Activated CD4-positive, alpha-beta T cell treated with anti-CD3 and anti-CD28 coated beads, Interleukin-2, amount 10 ng/mL, durations not matched to agents 24 days and 14 days (primary cell): ENCODE results near the gene MRTFB. TPM values are rescaled to one million over a fixed set of nuclear protein-coding genes. Genes with fewer than 3 reads are reported as not detected.

Experiments used
- DNase-seq: peaks from one replicate; pipeline ENCODE4 v3.0.0; 2022
- H3K27ac Mint-ChIP-seq: one replicate; pipeline ENCODE4 v1.8.0; 2022; ENCODE audit warnings: mild to moderate bottlenecking, mixed read lengths
- H3K27me3 Mint-ChIP-seq: one replicate; pipeline ENCODE4 v1.8.0; 2022; ENCODE audit warnings: mixed read lengths
- H3K36me3 Mint-ChIP-seq: one replicate; pipeline ENCODE4 v1.8.0; 2022; ENCODE audit warnings: low read depth, mild to moderate bottlenecking, mixed read lengths
- H3K4me1 Mint-ChIP-seq: one replicate; pipeline ENCODE4 v1.8.0; 2021; ENCODE audit warnings: mixed read lengths
- H3K4me3 Mint-ChIP-seq: one replicate; pipeline ENCODE4 v1.8.0; 2022; ENCODE audit warnings: mild to moderate bottlenecking, moderate library complexity, mixed read lengths
- H3K9me3 Mint-ChIP-seq: one replicate; pipeline ENCODE4 v1.8.0; 2021; ENCODE audit warnings: mixed read lengths
- intact Hi-C: fragments of 100-400 bp; cut with micrococcal nuclease; formaldehyde crosslinking; loops from one replicate; pipeline ENCODE4 v1.15.1; 2023
- total RNA-seq: library from RNA; stranded (reverse); gene quantifications from 2 replicates; pipeline ENCODE4 v1.2.3, GENCODE V29; 2022

MRTFB gene
- total RNA-seq, 1 donor from 2014 or later: 15.0 TPM

DNA sequence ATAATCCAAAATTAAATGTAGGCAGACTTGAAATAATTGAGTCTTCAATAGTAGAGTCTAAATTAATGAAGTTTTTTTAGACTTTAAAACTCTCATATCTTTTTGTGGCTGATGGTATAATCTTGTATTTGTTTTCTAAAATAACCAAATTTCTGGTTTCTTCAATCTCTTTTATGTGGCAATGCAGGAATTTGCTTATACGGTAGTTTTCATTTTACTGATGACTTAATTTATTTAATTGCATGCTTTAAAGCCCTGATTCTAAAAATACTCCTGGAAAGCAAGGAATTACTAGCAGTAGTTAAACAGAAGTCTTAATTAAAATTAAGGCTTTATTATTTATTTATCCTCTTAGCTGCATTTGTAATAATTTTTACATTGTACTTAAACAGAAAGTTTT lies 15.4 kb downstream of the MRTFB start:
- no peak for DNase-seq
- intact Hi-C loops: no loop called here
- H3K27ac Mint-ChIP-seq: no peak overlapping the region
- H3K4me1 Mint-ChIP-seq: no peaks in the 10 kb centered on the region
- peaks cover 3% of the 10 kb centered on the region for H3K36me3 Mint-ChIP-seq
- no peaks in the 10 kb centered on the region for H3K9me3 Mint-ChIP-seq
- H3K27me3 Mint-ChIP-seq: no peaks in the 10 kb centered on the region
- H3K4me3 Mint-ChIP-seq: no peak overlapping the region

DNA sequence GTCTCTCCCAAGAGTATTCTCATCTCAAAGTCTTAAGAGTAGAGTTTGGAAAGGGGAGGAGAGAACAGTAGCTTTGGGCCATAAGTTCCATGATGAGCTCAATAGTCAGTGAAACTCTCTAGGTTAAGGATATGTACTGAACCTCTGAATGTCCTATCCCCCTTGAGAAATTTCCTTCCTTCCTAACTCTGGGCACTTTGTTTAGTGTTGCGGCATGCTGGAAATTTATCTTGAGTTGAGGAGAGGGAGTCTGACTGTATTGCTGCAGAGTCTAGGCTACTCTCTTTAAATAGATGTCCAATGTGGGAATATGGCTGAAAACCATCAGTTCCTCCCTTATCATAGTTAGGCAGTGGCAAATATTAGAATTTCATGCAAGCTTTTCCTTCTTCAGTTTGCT lies 16.1 kb downstream of the MRTFB start:
- intact Hi-C loops: no loop called here

DNA sequence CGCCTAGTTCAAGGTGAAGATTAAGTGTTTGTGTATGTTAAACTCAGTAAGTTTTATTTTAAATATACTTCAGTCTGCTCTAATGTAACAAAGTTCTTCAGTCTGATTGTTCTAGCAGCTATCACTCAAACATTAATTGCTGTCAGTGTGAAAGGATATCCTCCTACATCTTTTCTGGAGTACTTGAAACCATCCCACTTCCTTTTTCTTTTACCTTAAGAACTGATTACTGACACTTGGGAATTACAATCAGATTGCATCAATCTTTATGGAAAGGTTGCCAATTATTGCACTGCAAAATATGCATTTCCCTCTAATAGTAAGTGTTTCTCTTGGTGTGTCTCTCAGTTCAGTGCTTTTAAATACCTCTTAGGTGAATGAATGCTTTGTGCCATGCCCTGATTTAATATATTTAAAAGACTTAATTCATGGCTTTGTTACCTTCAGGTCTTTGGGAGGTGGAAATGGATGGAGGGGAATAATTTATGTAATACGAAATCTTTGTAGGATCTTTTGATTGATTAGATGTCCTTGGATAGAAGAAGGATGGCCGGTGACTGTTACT lies 16.6 kb downstream of the MRTFB start:
- no peak overlapping the region for H3K4me3 Mint-ChIP-seq
- intact Hi-C loops: no loop called here

More for the DNA sequence above, 16.1 kb downstream of the MRTFB start:
- no peaks in the 10 kb centered on the region for H3K27me3 Mint-ChIP-seq
- no peak overlapping the region for H3K27ac Mint-ChIP-seq
- DNase-seq: no peak
- no peak overlapping the region for H3K4me3 Mint-ChIP-seq
- no peaks in the 10 kb centered on the region for H3K4me1 Mint-ChIP-seq
- H3K36me3 Mint-ChIP-seq: peaks cover 3% of the 10 kb centered on the region
- H3K9me3 Mint-ChIP-seq: no peaks in the 10 kb centered on the region

DNA sequence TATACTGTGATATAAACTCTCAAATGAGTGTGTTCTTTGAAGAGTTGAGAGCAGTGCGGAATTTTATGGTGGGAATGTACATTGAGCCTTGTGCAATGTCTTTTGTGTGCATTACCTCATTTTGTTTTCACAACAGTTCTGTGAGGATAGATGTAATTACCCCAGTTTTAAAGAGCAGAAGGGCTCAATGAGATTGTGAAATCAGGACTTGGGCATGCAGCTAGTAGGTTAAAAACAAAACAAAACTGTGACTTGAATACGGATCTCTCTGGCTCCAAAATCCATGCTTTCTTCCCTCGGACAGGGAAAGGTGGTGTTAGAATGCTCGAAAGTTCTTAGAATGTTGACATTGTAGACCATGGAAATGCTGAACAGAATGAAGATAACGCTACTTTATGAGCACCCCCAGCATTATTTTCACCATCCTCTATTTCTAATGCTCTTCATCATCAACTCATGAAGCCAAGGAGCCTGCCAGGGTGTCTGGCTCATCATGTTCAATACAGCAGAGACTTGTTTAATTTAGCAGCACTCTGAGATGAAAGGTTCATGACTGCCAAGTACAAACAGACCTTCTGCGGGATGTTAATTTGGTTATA lies 17.1 kb downstream of the MRTFB start:
- no peak for DNase-seq
- intact Hi-C loops: no loop called here
- no peaks in the 10 kb centered on the region for H3K9me3 Mint-ChIP-seq
- H3K27ac Mint-ChIP-seq: no peak overlapping the region
- H3K4me1 Mint-ChIP-seq: no peaks in the 10 kb centered on the region
- no peaks in the 10 kb centered on the region for H3K27me3 Mint-ChIP-seq
- peaks cover 3% of the 10 kb centered on the region for H3K36me3 Mint-ChIP-seq
- no peak overlapping the region for H3K4me3 Mint-ChIP-seq

More for the DNA sequence above, 16.6 kb downstream of the MRTFB start:
- no peak for DNase-seq
- Mint-ChIP-seq H3K4me1 (no peaks in the 10 kb centered on the region), H3K27ac (no peak overlapping the region), H3K9me3 (no peaks in the 10 kb centered on the region), H3K36me3 (peaks cover 3% of the 10 kb centered on the region), H3K27me3 (no peaks in the 10 kb centered on the region)

DNA sequence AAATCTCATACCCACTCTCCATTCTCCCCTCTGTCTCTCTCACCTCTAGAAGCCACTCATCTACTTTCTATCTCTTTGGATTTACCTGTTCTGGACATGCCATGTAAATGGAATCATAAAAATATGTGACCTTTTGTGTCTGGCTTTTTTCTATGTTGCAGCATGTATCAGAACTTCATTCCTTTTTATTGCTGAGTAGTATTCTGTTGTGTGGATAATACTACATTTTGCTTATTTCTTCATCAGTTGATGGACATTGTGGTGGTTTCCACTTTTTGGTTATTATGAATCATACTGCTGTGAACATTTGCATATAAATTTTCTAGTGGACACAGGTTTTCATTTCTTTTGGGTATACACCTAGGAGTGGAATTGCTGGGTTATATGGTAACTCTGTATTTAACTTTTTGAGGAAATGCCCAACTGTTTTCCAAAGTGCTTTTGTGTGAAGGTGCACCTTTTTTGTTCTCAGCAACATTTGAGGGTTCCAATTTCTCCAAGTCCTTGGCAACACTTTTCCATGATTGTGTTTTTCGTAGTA lies 18.2 kb downstream of the MRTFB start:
- H3K36me3 Mint-ChIP-seq: no peaks in the 10 kb centered on the region
- intact Hi-C loops: no loop called here
- no peaks in the 10 kb centered on the region for H3K9me3 Mint-ChIP-seq
- no peak overlapping the region for H3K27ac Mint-ChIP-seq
- H3K4me3 Mint-ChIP-seq: no peak overlapping the region
- DNase-seq: no peak
- no peaks in the 10 kb centered on the region for H3K4me1 Mint-ChIP-seq
- H3K27me3 Mint-ChIP-seq: no peaks in the 10 kb centered on the region

DNA sequence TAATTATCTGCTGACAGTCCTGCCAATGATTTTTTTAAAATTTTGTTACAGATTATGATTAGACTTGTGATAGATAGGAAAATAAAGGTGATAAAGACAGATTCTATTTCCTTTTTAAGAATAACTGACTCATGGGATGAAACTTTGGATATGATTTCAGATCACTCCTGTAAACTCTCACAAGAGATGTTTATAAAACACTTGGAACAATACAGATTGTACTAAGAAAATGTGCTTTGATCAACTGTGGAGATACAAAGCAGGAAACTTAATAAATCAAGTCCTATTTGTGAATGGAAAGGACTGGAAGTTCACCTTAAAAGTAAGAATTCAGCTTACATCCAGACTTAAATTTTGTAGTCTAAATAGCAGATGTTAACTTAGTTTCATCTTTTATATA lies 21.4 kb downstream of the MRTFB start:
- DNase-seq: no peak
- H3K36me3 Mint-ChIP-seq: no peaks in the 10 kb centered on the region
- H3K4me3 Mint-ChIP-seq: no peak overlapping the region
- H3K27ac Mint-ChIP-seq: no peak overlapping the region
- H3K4me1 Mint-ChIP-seq: no peaks in the 10 kb centered on the region
- H3K27me3 Mint-ChIP-seq: no peaks in the 10 kb centered on the region
- no peaks in the 10 kb centered on the region for H3K9me3 Mint-ChIP-seq
- intact Hi-C loops: no loop called here

DNA sequence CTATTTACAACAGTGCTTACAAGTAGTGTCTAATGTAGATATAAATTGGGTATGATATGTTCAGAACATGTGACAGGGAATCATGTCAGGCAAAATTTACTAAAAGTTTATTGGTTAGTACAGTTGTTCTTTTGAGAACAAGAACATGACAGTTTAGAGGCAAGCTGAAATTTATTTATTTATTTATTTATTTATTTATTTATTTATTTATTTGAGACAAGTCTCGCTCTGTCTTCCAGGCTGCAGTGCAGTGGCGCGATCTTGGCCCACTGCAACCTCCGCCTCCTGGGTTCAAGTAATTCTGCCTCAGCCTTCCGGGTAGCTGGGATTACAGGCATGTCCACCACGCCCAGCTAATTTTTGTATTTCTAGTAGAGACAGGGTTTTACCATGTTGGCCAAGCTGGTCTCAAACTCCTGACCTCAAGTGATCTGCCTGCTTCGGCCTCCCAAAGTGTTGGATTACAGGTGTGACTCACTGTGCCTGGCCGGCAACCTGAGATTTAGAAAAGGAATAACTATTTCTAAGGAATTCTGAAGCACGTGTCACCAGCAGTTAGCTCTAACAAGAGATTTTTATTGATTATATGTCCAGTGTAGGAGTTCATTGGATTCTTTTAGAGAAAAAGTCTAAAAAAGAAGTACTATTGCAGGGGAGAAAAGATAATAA lies 24.9 kb downstream of the MRTFB start:
- intact Hi-C loops: no loop called here

DNA sequence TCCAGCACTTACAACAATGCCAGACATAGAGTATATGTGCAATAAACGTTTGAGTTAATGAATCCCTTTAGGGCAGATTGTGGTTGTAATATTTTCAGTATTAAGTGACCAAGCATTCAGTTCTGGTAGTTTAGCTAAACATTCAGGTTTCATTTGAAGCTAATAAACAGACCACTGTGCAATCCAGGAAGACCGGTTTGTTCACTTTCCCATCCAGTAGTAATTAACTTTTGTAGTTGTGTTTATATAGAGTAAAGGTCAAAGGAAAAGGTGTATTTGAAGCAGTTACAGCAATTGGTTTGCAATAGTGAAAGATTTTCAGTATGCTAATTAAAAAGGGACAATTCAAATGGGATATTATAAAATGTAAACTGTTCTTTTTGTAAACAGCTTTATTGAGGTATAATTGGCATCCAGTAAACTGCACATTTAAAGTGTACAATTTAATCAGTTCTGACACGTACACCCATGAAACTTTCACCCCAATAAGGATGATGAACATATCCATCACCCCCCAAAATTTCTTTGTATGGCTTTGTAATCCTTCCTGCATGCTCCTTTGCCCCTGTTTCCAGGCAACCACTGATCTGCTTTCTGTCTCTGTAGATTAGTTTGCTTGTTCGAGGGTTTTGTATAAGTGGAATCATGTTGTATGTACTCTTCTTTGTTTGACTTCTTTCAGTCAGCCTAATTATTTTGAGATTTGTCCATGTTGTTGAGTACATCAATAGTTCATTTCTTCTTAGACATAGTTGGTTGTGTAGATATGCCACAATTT lies 26.3 kb downstream of the MRTFB start:
- peaks cover 2% of the 10 kb centered on the region for H3K4me1 Mint-ChIP-seq
- no peak for DNase-seq
- intact Hi-C loops: no loop called here
- no peaks in the 10 kb centered on the region for H3K27me3 Mint-ChIP-seq
- no peaks in the 10 kb centered on the region for H3K9me3 Mint-ChIP-seq
- no peaks in the 10 kb centered on the region for H3K36me3 Mint-ChIP-seq
- no peak overlapping the region for H3K27ac Mint-ChIP-seq
- H3K4me3 Mint-ChIP-seq: no peak overlapping the region

More for the DNA sequence above, 24.9 kb downstream of the MRTFB start:
- Mint-ChIP-seq H3K36me3 (no peaks in the 10 kb centered on the region), H3K27me3 (no peaks in the 10 kb centered on the region), H3K9me3 (no peaks in the 10 kb centered on the region), H3K4me1 (no peaks in the 10 kb centered on the region), H3K27ac (no peak overlapping the region), H3K4me3 (no peak overlapping the region)
- no peak for DNase-seq

DNA sequence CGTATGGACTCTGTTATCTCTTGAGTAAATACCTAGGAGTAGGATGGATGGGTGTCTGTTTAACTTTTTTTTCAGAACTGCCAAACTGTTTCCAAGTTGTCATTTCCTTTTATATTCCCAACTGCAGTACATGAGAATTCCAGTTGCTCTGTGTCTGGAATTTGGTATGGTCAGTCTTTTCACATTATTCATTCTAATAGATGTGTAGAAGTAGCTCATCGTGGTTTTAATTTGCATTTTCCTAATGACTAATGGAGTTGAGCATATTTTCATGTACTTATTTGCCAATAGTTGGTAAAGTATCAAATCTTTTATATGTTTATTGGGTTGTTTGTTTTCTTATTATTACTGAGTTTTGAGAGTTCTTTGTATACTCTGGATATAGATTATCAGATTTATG lies 27.0 kb downstream of the MRTFB start:
- intact Hi-C loops: no loop called here
- no peaks in the 10 kb centered on the region for H3K27me3 Mint-ChIP-seq
- no peak for DNase-seq

DNA sequence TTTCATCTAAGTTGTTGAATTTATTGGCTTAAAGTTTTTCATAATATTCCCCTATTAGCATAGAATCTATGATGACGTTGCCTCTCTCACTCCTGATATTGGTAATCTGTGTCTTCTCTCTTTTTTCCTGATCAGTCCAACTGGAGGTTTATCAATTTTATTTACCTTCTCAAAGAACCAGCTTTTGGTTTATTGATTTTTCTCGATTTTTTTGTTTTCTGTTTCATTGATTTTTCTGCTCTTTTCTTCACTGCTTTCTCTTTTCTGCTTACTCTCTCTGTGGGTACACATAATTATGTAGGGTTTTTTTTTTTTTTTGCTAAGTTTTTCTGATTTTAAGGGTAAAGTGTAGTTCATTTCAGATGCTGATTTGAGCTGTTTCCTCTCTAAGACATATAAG lies 29.7 kb downstream of the MRTFB start:
- DNase-seq: no peak
- H3K27me3 Mint-ChIP-seq: no peaks in the 10 kb centered on the region
- H3K36me3 Mint-ChIP-seq: no peaks in the 10 kb centered on the region
- no peaks in the 10 kb centered on the region for H3K9me3 Mint-ChIP-seq
- H3K27ac Mint-ChIP-seq: no peak overlapping the region
- intact Hi-C loops: no loop called here
- H3K4me3 Mint-ChIP-seq: no peak overlapping the region
- H3K4me1 Mint-ChIP-seq: peaks cover 5% of the 10 kb centered on the region

More for the DNA sequence above, 27.0 kb downstream of the MRTFB start:
- peaks cover 5% of the 10 kb centered on the region for H3K4me1 Mint-ChIP-seq
- H3K36me3 Mint-ChIP-seq: no peaks in the 10 kb centered on the region
- H3K4me3 Mint-ChIP-seq: no peak overlapping the region
- no peaks in the 10 kb centered on the region for H3K9me3 Mint-ChIP-seq
- no peak overlapping the region for H3K27ac Mint-ChIP-seq

DNA sequence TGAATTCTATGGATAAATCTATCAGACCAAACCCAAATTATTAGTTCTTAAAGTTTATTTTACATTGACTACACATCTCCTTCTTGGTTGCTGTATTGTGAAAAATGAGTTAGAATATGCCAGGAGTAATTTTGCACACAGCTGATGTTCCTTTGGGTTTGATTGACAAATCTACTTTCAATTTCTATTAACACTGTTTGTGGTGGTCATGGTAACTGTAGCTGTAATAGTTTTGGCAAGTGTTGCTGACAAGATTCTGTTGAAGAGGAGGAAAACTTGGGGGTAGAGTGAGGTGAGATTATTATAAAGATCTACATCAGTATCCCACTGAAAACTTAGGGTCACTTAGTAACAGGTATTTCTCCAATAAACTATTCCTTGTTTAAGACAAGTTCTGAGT lies 30.3 kb downstream of the MRTFB start:
- H3K4me3 Mint-ChIP-seq: no peak overlapping the region
- no peaks in the 10 kb centered on the region for H3K36me3 Mint-ChIP-seq
- DNase-seq: no peak
- no peaks in the 10 kb centered on the region for H3K27me3 Mint-ChIP-seq
- intact Hi-C loops: no loop called here
- no peaks in the 10 kb centered on the region for H3K9me3 Mint-ChIP-seq
- H3K27ac Mint-ChIP-seq: no peak overlapping the region
- H3K4me1 Mint-ChIP-seq: peaks cover 5% of the 10 kb centered on the region

DNA sequence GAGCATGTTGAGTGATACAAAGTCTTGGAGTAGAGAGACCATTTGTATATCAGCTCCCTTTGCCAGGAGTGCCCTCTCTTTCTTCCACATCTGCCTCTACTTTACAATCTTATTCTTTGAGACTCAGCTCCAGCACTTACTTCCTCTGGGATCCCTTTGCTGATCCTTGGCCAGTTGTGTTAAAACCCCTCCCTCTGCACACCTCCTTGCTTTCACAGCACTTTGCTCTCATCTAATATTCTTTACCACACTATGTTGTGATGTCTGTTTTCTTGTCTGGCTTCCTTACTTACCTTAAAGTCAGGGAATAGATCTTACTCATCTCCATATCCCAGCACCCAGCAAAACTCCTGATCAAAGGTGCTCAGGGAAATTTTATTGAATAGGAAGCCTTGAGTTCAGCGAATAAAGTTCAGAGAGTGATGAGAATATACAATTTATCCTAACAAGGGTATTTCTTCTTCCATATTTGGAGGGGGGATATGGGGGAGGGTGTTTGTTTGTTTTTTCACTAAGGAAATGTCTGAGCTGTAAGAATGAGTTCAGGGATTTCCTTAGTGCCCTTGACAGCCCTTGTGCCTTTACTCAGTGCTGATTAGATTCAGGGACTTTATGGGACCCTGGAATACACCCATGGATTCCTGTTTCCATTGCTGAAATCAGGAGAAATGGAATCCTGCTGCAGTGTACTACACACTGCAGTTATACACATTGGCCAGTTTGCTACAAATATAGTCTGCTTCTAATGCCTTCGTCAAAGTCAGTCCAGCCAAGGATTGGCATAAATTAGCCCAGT lies 32.0 kb downstream of the MRTFB start:
- peaks cover 5% of the 10 kb centered on the region for H3K4me1 Mint-ChIP-seq
- H3K27ac Mint-ChIP-seq: no peak overlapping the region
- no peak for DNase-seq
- intact Hi-C loops: no loop called here
- H3K27me3 Mint-ChIP-seq: no peaks in the 10 kb centered on the region
- H3K4me3 Mint-ChIP-seq: no peak overlapping the region
- H3K9me3 Mint-ChIP-seq: no peaks in the 10 kb centered on the region
- no peaks in the 10 kb centered on the region for H3K36me3 Mint-ChIP-seq

DNA sequence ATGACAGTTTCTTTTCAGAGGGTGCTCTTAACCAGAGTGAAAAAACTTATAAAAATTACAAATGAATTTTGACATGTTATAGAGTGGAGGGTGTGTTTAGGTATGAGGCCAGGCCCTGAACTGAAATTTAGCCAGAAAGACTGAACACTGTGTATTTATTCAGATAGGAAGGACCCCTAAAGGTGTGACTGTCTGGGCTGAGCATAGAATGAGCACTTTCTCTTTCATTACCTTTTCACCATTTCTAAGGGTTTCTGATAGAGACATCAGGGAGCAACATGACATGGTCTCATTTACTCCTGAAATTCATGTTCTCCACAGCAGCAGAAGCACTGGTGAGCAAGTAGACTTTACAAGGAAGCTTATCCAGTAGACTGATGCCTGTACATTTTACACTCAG lies 32.9 kb downstream of the MRTFB start:
- no peaks in the 10 kb centered on the region for H3K36me3 Mint-ChIP-seq
- H3K27ac Mint-ChIP-seq: no peak overlapping the region
- DNase-seq: no peak
- no peaks in the 10 kb centered on the region for H3K9me3 Mint-ChIP-seq
- no peak overlapping the region for H3K4me3 Mint-ChIP-seq
- peaks cover 5% of the 10 kb centered on the region for H3K4me1 Mint-ChIP-seq
- intact Hi-C loops: no loop called here
- no peaks in the 10 kb centered on the region for H3K27me3 Mint-ChIP-seq
